Liver (tissue), 9 donors: ENCODE results near the gene KRTAP5-2. TPM values are rescaled to one million over a fixed set of nuclear protein-coding genes. Genes with fewer than 3 reads are reported as not detected.

Experiments used
- DNase-seq: peaks from one replicate; pipeline ENCODE4 v3.0.0-alpha.2; 2017; ENCODE audit warnings: low spot score
- H3K27ac ChIP-seq, 2 donors: one replicate each; pipeline ENCODE4 v1.7.0; 2013; ENCODE audit warnings: inconsistent platforms in 2 of 2, low read length in 2 of 2, control low read depth in 1 of 2, low read depth in 1 of 2, mild to moderate bottlenecking in 1 of 2
- H3K27me3 ChIP-seq, 4 donors: one replicate each; pipeline versions ENCODE4 v1.6.1 to v1.7.0; 2013; ENCODE audit warnings: low read length in 3 of 4, inconsistent platforms in 1 of 4, mild to moderate bottlenecking in 1 of 4, moderate library complexity in 1 of 4; ENCODE audit not compliant: control insufficient read depth in 4 of 4, insufficient read depth in 4 of 4
- H3K36me3 ChIP-seq, 4 donors: one replicate each; pipeline versions ENCODE4 v1.6.1 to v1.7.0; 2013; ENCODE audit warnings: low read length in 3 of 4, mild to moderate bottlenecking in 3 of 4, low read depth in 1 of 4, moderate library complexity in 1 of 4; ENCODE audit not compliant: control insufficient read depth in 4 of 4, insufficient read depth in 3 of 4
- H3K4me1 ChIP-seq, 4 donors: one replicate each; pipeline versions ENCODE4 v1.6.1 to v1.7.0; 2013; ENCODE audit warnings: low read length in 3 of 4, mild to moderate bottlenecking in 3 of 4, moderate library complexity in 1 of 4; ENCODE audit not compliant: control insufficient read depth in 4 of 4, insufficient read depth in 4 of 4
- H3K4me3 ChIP-seq, 3 donors: one replicate each; pipeline versions ENCODE4 v1.6.1 to v1.7.0; 2013; ENCODE audit warnings: low read length in 3 of 3, control low read depth in 1 of 3, low read depth in 1 of 3, mild to moderate bottlenecking in 1 of 3
- H3K9ac ChIP-seq, 2 donors: one replicate each; pipeline ENCODE4 v1.7.0; 2013; ENCODE audit warnings: low read length in 2 of 2, mild to moderate bottlenecking in 2 of 2, moderate library complexity in 2 of 2, control low read depth in 1 of 2, low read depth in 1 of 2
- H3K9me3 ChIP-seq, 4 donors: one replicate each; pipeline versions ENCODE4 v1.6.1 to v1.7.0; 2013; ENCODE audit warnings: low read length in 3 of 4; ENCODE audit not compliant: control insufficient read depth in 4 of 4
- EGR1 ChIP-seq, 2 donors: IDR thresholded peaks; 2 replicates each; pipeline ENCODE4 v1.6.1; 2016 to 2018; ENCODE audit warnings: antibody characterized with exemption in 2 of 2, low read depth in 2 of 2
- FOXA1 ChIP-seq: IDR thresholded peaks from 2 replicates; pipeline ENCODE4 v1.6.1; 2016; ENCODE audit warnings: antibody characterized with exemption
- FOXA2 ChIP-seq: IDR thresholded peaks from 2 replicates; pipeline ENCODE4 v1.6.1; 2016; ENCODE audit warnings: antibody characterized with exemption
- GABPA ChIP-seq, 2 donors: IDR thresholded peaks in 1 of 2; conservative IDR thresholded peaks in 1 of 2; 2 replicates each; pipeline ENCODE4 v1.6.1; 2016; ENCODE audit warnings: antibody characterized with exemption in 2 of 2, mild to moderate bottlenecking in 1 of 2, moderate library complexity in 1 of 2
- HNF4A ChIP-seq, 2 donors: conservative IDR thresholded peaks; 2 replicates each; pipeline ENCODE4 v1.6.1; 2016; ENCODE audit warnings: antibody characterized with exemption in 2 of 2, mild to moderate bottlenecking in 2 of 2
- HNF4G ChIP-seq: IDR thresholded peaks from 2 replicates; pipeline ENCODE4 v1.6.1; 2016; ENCODE audit warnings: antibody characterized with exemption
- JUND ChIP-seq, 2 donors: IDR thresholded peaks; 2 replicates each; pipeline ENCODE4 v1.6.1; 2016; ENCODE audit warnings: antibody characterized with exemption in 2 of 2
- NR2F2 ChIP-seq: IDR thresholded peaks from 2 replicates; pipeline ENCODE4 v1.6.1; 2016; ENCODE audit warnings: antibody characterized with exemption
- RXRA ChIP-seq, 2 donors: IDR thresholded peaks; 2 replicates each; pipeline ENCODE4 v1.6.1; 2017 to 2018; ENCODE audit warnings: antibody characterized with exemption in 2 of 2, mild to moderate bottlenecking in 1 of 2
- SP1 ChIP-seq: IDR thresholded peaks from 2 replicates; pipeline ENCODE4 v1.6.1; 2018; ENCODE audit warnings: antibody characterized with exemption, mild to moderate bottlenecking
- TAF1 ChIP-seq: conservative IDR thresholded peaks from 2 replicates; pipeline ENCODE4 v1.6.1; 2016; ENCODE audit warnings: antibody characterized with exemption, mild to moderate bottlenecking
- YY1 ChIP-seq: IDR thresholded peaks from 2 replicates; pipeline ENCODE4 v1.6.1; 2016; ENCODE audit warnings: antibody characterized with exemption, mild to moderate bottlenecking
- WGBS: extraction: QIAGEN DNeasy Blood & Tissue Kit; methylation state at CpG from one replicate; pipeline ENCODE4 v1.1.7; 2013; 5-methylcytosine and 5-hydroxymethylcytosine counted together
- polyA plus RNA-seq, 2 donors: library from polyadenylated mRNA; stranded (reverse) in 1 of 2; unstranded in 1 of 2; fragments of 200-250 nt in 1 of 2; fragments of >200 nt in 1 of 2; fragmentation: Nextera tagmentation in 1 of 2; extraction: Ambion mirVana in 1 of 2; gene quantifications; one replicate each; pipeline versions ENCODE4 v1.2.1 to v1.2.3, GENCODE V29; 2013 to 2015
- total RNA-seq, 2 donors: library from RNA; depleted of rRNA; stranded (reverse); fragments of >200 nt; gene quantifications; one replicate each; pipeline ENCODE4 v1.2.3, GENCODE V29; 2014
- TF ChIP-seq, protein P1 (sequence below): IDR thresholded peaks from 2 replicates; pipeline ENCODE4 v1.6.1; 2016; ENCODE audit warnings: antibody characterized with exemption
- TF ChIP-seq, protein P2 (sequence below): IDR thresholded peaks from 2 replicates; pipeline ENCODE4 v1.6.1; 2016; ENCODE audit warnings: antibody characterized with exemption
- donor health status: healthy.
- donor health status: healthy.
- donor health status: healthy.
- donor health status: healthy.
- donor health status: healthy.

The KRTAP5-2 gene
- total and polyA plus RNA-seq, 4 donors: 0.08 TPM; not detected in 3

- DNase-seq: no peak
- no peaks in the 10 kb centered on the region for H3K27me3 ChIP-seq
Measured at GRCh38 chr11:1644601-1645356, 46.7 kb upstream of the KRTAP5-2 start.

DNA sequence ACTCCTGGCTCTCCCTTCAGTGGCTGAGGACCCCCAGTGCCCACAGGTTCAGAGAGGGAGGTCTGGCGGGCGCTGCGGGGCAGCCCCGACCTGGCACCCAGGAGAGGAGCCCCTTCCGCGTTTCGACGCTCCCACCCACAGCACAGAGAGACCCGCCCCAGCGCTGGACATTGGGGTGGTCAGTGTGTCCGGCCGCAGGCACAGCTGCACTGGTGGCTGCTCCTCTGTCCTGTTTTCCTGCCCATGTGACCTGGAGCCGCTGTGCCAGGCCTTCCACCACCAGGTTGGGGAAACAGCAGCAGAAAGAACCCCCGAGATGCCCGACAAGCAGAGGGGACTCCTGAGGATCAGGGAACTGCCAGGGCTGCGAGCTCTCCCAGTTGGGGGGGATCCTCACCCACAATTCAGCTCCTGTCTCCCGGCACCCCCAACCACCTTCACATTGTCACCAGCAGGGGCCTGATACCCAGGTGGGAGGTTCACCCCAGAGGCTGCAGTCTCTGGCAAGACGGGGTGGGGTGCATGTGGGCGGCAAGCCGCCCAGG, 45.1 kb upstream of the KRTAP5-2 start:
- H3K9me3 ChIP-seq: no peaks in the 10 kb centered on the region
- DNase-seq: no peak
- H3K27ac ChIP-seq: no peak overlapping the region
- WGBS: 94% methylated on average over 20 of the region's 20 CpGs
- H3K4me3 ChIP-seq: no peak overlapping the region
- no peaks in the 10 kb centered on the region for H3K36me3 ChIP-seq
- H3K4me1 ChIP-seq: no peaks in the 10 kb centered on the region
- H3K27me3 ChIP-seq: no peaks in the 10 kb centered on the region
- H3K9ac ChIP-seq: no peak overlapping the region
- TF ChIP-seq, protein P1, sequence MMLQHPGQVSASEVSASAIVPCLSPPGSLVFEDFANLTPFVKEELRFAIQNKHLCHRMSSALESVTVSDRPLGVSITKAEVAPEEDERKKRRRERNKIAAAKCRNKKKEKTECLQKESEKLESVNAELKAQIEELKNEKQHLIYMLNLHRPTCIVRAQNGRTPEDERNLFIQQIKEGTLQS: no peak
- no peak for TF ChIP-seq YY1
- TF ChIP-seq GABPA (IDR thresholded peaks at IDR 0.05 in 1 of 2, conservative IDR thresholded peaks at IDR 0.05 in 1 of 2): no peak
- TF ChIP-seq JUND (IDR thresholded peaks at IDR 0.05): no peak
- no peak for TF ChIP-seq FOXA1
- TF ChIP-seq TAF1: no peak
- no peak for TF ChIP-seq HNF4G
- TF ChIP-seq, protein P2, sequence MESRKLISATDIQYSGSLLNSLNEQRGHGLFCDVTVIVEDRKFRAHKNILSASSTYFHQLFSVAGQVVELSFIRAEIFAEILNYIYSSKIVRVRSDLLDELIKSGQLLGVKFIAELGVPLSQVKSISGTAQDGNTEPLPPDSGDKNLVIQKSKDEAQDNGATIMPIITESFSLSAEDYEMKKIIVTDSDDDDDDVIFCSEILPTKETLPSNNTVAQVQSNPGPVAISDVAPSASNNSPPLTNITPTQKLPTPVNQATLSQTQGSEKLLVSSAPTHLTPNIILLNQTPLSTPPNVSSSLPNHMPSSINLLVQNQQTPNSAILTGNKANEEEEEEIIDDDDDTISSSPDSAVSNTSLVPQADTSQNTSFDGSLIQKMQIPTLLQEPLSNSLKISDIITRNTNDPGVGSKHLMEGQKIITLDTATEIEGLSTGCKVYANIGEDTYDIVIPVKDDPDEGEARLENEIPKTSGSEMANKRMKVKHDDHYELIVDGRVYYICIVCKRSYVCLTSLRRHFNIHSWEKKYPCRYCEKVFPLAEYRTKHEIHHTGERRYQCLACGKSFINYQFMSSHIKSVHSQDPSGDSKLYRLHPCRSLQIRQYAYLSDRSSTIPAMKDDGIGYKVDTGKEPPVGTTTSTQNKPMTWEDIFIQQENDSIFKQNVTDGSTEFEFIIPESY: no peak
- no peak for TF ChIP-seq FOXA2

More at GRCh38 chr11:1644601-1645356, 46.7 kb upstream of the KRTAP5-2 start:
- H3K36me3 ChIP-seq: no peaks in the 10 kb centered on the region
- no peak overlapping the region for H3K4me3 ChIP-seq
- no peak for TF ChIP-seq RXRA (IDR thresholded peaks at IDR 0.05)
- TF ChIP-seq HNF4A (conservative IDR thresholded peaks at IDR 0.05): no peak
- TF ChIP-seq TAF1: no peak
- TF ChIP-seq EGR1 (IDR thresholded peaks at IDR 0.05; ENCODE audit: low read depth in 2 of 2): no peak
- TF ChIP-seq FOXA2: no peak
- TF ChIP-seq NR2F2: no peak
- 87% methylated on average over 20 of the region's 20 CpGs for WGBS
- no peaks in the 10 kb centered on the region for H3K9me3 ChIP-seq
- no peak overlapping the region for H3K27ac ChIP-seq
- H3K9ac ChIP-seq: no peak overlapping the region
- no peaks in the 10 kb centered on the region for H3K4me1 ChIP-seq

GRCh38 chr11:1642288-1643145, 44.4 kb upstream of the KRTAP5-2 start:
- TF ChIP-seq FOXA1: no peak
- no peak for TF ChIP-seq SP1
- TF ChIP-seq, protein P2: no peak
- no peak overlapping the region for H3K4me3 ChIP-seq
- WGBS: 81% methylated on average over 29 of the region's 29 CpGs
- H3K9me3 ChIP-seq: no peaks in the 10 kb centered on the region
- no peak overlapping the region for H3K27ac ChIP-seq
- no peaks in the 10 kb centered on the region for H3K27me3 ChIP-seq
- DNase-seq: no peak
- no peaks in the 10 kb centered on the region for H3K4me1 ChIP-seq
- H3K9ac ChIP-seq: no peak overlapping the region
- H3K36me3 ChIP-seq: no peaks in the 10 kb centered on the region
